AG10803 (cell line): ENCODE data around the gene TMEM163.

Source experiments
- DNase-seq: peaks from one replicate; pipeline ENCODE4 v3.0.0; 2010; ENCODE audit warnings: low read depth
- H3K4me3 ChIP-seq: 2 replicates; pipeline ENCODE4 v1.5.1; 2011; ENCODE audit warnings: mild to moderate bottlenecking, low read length, control low read depth
- CTCF ChIP-seq: conservative IDR thresholded peaks from 2 replicates; pipeline ENCODE4 v1.5.1; 2011; ENCODE audit warnings: mild to moderate bottlenecking, low read length, control low read depth, inconsistent platforms

The TMEM163 gene

GRCh38 chr2:134630504-134631159 is 88.2 kb downstream of the TMEM163 start:
- no peak for DNase-seq
- no peak for TF ChIP-seq CTCF
- no peak overlapping the region for H3K4me3 ChIP-seq

DNA sequence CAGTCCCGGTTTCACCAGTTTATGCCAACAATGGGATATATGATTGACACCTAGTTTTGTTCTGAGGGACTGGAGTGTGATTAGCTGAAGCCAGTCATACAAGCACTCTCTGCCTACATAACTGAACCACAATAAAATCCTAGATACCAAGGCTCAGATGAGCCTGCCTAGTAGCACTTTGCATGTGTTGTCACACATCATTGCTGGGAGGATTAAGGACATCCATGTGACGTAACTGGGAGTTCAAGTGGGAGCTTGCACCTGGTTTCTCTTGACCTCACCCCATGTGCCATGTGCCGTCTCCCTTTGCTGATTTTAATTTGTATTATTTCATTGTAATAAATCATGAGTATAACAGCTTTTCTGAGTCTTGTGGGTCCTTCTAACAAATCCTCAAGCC is 90.3 kb downstream of the TMEM163 start:
- H3K4me3 ChIP-seq, result no peak overlapping the region
- no peak for TF ChIP-seq CTCF
- DNase-seq, result no peak

DNA sequence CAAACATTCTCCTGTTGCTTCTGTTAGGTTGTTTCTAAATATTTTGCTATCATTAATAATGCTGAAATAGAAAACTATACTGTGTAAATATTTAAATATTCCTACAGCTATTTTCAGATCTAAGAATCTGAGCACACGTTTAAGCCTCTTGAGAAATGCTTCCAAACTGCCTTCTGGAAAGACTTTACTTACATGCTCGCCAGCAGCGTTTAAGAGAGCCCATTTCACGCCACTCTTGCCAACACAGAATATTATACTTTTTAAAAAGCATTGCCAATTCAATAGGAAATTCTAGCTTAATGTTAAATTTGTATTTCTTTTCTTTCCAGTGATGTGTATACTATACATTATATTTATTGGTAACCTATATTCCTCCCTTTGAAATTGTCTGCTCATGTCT is 92.0 kb downstream of the TMEM163 start:
- no peak for DNase-seq
- no peak overlapping the region for H3K4me3 ChIP-seq
- TF ChIP-seq CTCF, result no peak

DNA sequence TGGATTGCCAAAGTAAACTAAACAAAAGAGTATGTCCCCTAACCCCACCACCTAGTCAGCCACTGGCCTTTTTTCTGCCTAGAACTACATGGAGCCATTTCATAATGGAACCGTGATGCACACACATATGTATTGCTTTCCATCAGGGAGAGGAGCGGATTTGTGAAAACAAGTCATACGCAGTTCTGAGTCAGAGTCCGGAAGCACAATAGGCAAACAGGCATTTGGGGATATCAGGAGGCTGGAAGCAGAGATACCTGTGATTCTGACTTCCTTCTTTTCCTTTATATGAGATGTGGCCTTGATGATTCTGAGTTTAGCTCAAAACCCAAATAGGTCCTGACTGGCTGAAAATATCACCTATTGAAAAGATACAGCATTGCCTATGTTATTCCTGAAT is 93.5 kb downstream of the TMEM163 start:
- no peak for DNase-seq
- no peak for TF ChIP-seq CTCF
- H3K4me3 ChIP-seq, result no peak overlapping the region

DNA sequence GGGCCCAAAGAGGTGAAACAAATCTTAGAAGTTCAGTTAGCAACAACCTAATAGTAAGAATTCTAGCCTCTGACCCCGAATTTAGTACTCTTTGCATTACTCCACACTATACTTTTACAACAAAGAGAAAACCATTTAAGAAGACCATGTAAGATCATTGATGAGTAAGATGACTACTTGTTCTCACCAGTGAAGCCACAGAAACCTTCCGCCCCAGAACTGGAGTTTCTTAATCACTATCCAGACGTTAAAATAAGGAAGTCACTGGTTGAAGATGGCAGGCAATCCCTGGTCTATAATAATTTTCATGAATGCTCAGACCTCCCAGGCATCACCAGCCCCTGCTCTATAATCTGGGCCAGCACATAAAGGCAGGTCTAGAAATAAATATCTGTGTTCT is 95.0 kb downstream of the TMEM163 start:
- H3K4me3 ChIP-seq, result no peak overlapping the region
- no peak for TF ChIP-seq CTCF
- no peak for DNase-seq

DNA sequence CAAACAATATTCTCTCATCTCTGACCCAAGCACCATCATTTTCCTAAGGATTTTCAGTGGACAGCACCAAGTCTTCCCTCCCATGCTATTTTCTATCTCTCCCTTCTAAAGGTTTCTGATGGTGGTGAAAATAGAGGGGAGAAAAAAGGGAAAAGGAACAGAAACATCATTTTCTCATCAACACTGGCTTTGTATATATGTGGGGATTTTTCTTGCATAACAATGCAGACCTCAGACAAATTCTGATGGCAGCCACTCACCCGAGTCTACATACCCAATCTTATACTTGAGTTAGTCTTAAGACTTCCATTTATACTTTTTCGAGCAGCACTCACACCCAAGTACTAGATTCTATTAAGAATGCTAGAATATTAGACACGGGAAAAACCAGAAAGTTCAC is 95.8 kb downstream of the TMEM163 start:
- TF ChIP-seq CTCF, result no peak
- no peak for DNase-seq
- H3K4me3 ChIP-seq, result no peak overlapping the region

- DNase-seq, result no peak
- no peak overlapping the region for H3K4me3 ChIP-seq
These were observed 96.7 kb downstream of the TMEM163 start for GRCh38 chr2:134621939-134622705.

More at GRCh38 chr2:134621939-134622705, 96.7 kb downstream of the TMEM163 start:
- no peak for TF ChIP-seq CTCF
